OCI-LY3 (cell line): ENCODE measurements around the gene CYYR1.

Experiments
- H2AFZ ChIP-seq: fragments of 200-600, 300-600 bp; shearing (Covaris generic); 2 replicates; pipeline ENCODE4 v1.6.0; 2014; ENCODE audit warnings: antibody characterized with exemption, low read depth, low read length
- H3K27ac ChIP-seq: fragments of 200-600, 300-600 bp; sonication (generic); 2 replicates; pipeline ENCODE4 v1.5.1; 2014; ENCODE audit warnings: mild to moderate bottlenecking, low read length, moderate library complexity, mixed read lengths
- H3K27me3 ChIP-seq: fragments of 200-600, 300-600 bp; sonication (generic); 2 replicates; pipeline ENCODE4 v1.6.1; 2014; ENCODE audit warnings: low read depth, low read length, mixed read lengths
- H3K36me3 ChIP-seq: fragments of 200-600, 300-600 bp; sonication (generic); replicated peaks from 2 replicates; pipeline ENCODE3; 2014; ENCODE audit warnings: low read depth, low read length, mixed read lengths
- H3K4me1 ChIP-seq: fragments of 300-600, 200-600 bp; sonication (generic); 2 replicates; pipeline ENCODE4 v1.6.1; 2014; ENCODE audit warnings: low read length, mixed read lengths
- H3K4me2 ChIP-seq: fragments of 200-600, 300-600 bp; sonication (generic); 2 replicates; pipeline ENCODE4 v1.6.1; 2014; ENCODE audit warnings: low read length, mixed read lengths
- H3K4me3 ChIP-seq: fragments of 300-600, 200-600 bp; sonication (generic); 2 replicates; pipeline ENCODE4 v1.5.1; 2014; ENCODE audit warnings: antibody characterized with exemption, mild to moderate bottlenecking, low read length, moderate library complexity
- H3K79me2 ChIP-seq: fragments of 300-600, 200-600 bp; shearing (Covaris generic); 2 replicates; pipeline ENCODE4 v1.6.1; 2014; ENCODE audit warnings: mild to moderate bottlenecking, low read length, mixed read lengths
- H3K9ac ChIP-seq: fragments of 300-600, 200-600 bp; shearing (Covaris generic); 2 replicates; pipeline ENCODE4 v1.6.0; 2014; ENCODE audit warnings: mild to moderate bottlenecking, low read length, moderate library complexity
- H3K9me3 ChIP-seq: fragments of 200-600, 300-600 bp; shearing (Covaris generic); 2 replicates; pipeline ENCODE4 v1.6.1; 2014; ENCODE audit warnings: low read length, mixed read lengths; ENCODE audit not compliant: insufficient read depth
- H4K20me1 ChIP-seq: fragments of 200-600, 300-600 bp; sonication (generic); 2 replicates; pipeline ENCODE4 v1.6.1; 2016; ENCODE audit warnings: low read length, mixed read lengths; ENCODE audit not compliant: insufficient read depth
- CTCF ChIP-seq: fragments of 200-600, 300-600 bp; sonication (generic); IDR thresholded peaks from 2 replicates; pipeline ENCODE4 v1.5.1; 2014; ENCODE audit warnings: antibody characterized with exemption, low read length, low read depth
- EZH2phosphoT487 ChIP-seq: fragments of 200-600 bp; shearing (Covaris generic); IDR thresholded peaks from 2 replicates; pipeline ENCODE4 v1.6.1; 2018; ENCODE audit warnings: antibody characterized with exemption, mixed run types, low read depth

Gene CYYR1

DNA sequence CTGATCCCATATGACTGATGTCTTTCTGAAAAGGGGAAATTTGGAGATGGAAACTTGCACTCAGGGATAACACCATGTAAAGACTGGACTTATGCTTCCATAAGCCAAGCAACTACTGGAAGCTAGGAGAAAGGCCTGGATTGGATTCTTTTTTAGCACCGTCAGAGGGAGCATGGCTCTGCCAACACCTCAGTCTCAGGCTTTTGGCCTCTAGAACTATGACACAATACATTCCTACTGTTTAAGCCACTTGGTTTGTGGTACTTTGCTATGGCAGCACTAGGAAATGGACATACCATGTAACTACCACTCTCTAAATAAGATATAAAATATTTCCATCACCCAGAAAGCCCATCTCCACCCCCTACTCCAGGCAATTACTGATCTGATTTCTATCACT lies 139.7 kb downstream of the CYYR1 start:
- Histone ChIP-seq H3K36me3 (no peaks in the 10 kb centered on the region), H3K27me3 (no peaks in the 10 kb centered on the region), H3K79me2 (no peaks in the 10 kb centered on the region), H3K4me3 (no peak overlapping the region), H3K9ac (no peak overlapping the region), H3K9me3 (no peaks in the 10 kb centered on the region), H2AFZ (no peak overlapping the region), H4K20me1 (no peaks in the 10 kb centered on the region), H3K4me1 (peaks cover 10% of the 10 kb centered on the region), H3K4me2 (no peak overlapping the region), H3K27ac (no peak overlapping the region)
- no peak for TF ChIP-seq CTCF
- no peak for TF ChIP-seq EZH2phosphoT487

- H3K9ac ChIP-seq, result no peak overlapping the region
- H2AFZ ChIP-seq, result no peak overlapping the region
- H3K4me1 ChIP-seq, result peaks cover 7% of the 10 kb centered on the region
- no peaks in the 10 kb centered on the region for H3K9me3 ChIP-seq
- no peak overlapping the region for H3K4me2 ChIP-seq
- H3K36me3 ChIP-seq, result no peaks in the 10 kb centered on the region
- H3K27ac ChIP-seq, result no peak overlapping the region
- no peaks in the 10 kb centered on the region for H3K27me3 ChIP-seq
- no peaks in the 10 kb centered on the region for H4K20me1 ChIP-seq
- H3K4me3 ChIP-seq, result no peak overlapping the region
- TF ChIP-seq CTCF (no peak), EZH2phosphoT487 (no peak)
- no peaks in the 10 kb centered on the region for H3K79me2 ChIP-seq
Observed at GRCh38 chr21:26432410-26432809, 140.7 kb downstream of the CYYR1 start.

DNA sequence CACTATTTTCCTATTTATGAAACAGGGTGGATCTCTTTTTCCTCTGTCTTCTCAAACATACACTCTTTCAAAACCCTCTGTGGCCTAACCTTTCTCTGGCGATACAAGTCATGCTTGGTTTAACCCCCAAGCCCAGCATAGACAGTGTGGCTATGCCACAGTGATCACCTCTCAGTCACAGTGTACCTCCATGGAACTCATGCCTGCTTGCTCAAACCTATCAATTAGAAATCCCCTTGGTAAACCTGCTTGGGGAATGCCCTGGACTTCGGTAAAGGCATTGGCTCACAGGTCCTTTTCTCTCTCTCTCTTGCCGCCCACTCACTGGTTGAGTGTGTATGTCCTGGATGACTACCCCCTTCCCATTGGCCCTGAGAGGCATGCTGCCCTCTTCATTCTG lies 147.5 kb downstream of the CYYR1 start:
- Histone ChIP-seq H3K27ac (no peak overlapping the region), H3K4me3 (no peak overlapping the region), H3K9me3 (no peaks in the 10 kb centered on the region), H3K9ac (no peak overlapping the region), H3K79me2 (no peaks in the 10 kb centered on the region), H3K4me1 (no peaks in the 10 kb centered on the region), H2AFZ (no peak overlapping the region), H3K4me2 (no peak overlapping the region), H3K27me3 (no peaks in the 10 kb centered on the region), H4K20me1 (no peaks in the 10 kb centered on the region), H3K36me3 (no peaks in the 10 kb centered on the region)
- TF ChIP-seq EZH2phosphoT487 (no peak), CTCF (no peak)

DNA sequence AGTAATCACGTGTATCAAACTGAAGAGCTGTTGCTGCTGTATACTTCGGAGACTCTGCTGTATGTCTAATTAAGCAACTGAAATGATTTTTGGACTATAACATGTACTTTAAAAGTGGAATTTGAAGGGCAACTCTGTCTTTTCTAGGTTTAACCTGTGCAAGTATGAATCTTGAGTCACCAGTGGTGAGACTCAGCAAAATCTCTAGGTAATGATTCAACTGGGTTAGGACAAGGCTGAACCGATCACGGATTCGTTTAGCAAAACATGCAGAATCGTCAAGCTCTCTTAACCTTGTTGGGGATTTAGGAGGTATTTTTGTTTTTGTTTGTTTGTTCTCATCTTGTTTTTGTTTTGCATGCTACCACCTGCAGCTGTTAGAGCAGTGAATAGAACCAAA lies 149.6 kb downstream of the CYYR1 start:
- no peak overlapping the region for H3K4me3 ChIP-seq
- no peaks in the 10 kb centered on the region for H3K4me1 ChIP-seq

More for the DNA sequence above, 149.6 kb downstream of the CYYR1 start:
- TF ChIP-seq EZH2phosphoT487 (no peak), CTCF (no peak)
- Histone ChIP-seq H3K27ac (no peak overlapping the region), H3K36me3 (no peaks in the 10 kb centered on the region), H3K9me3 (no peaks in the 10 kb centered on the region), H3K4me2 (no peak overlapping the region), H3K9ac (no peak overlapping the region), H2AFZ (no peak overlapping the region), H3K27me3 (no peaks in the 10 kb centered on the region), H3K79me2 (no peaks in the 10 kb centered on the region), H4K20me1 (no peaks in the 10 kb centered on the region)
